ENCODE data around the gene NDRG3. TPM values are rescaled to one million over a fixed set of nuclear protein-coding genes. Genes with fewer than 3 reads are reported as not detected.
"Not testable (repeated sequence)": the region's sequence is repeated elsewhere in the genome, so short reads cannot be mapped to it uniquely, and the experiment has no call there.

Gene NDRG3
- total and polyA plus RNA-seq, 4 donors = 12.2 to 20.8 (median 17.7) TPM

DNA sequence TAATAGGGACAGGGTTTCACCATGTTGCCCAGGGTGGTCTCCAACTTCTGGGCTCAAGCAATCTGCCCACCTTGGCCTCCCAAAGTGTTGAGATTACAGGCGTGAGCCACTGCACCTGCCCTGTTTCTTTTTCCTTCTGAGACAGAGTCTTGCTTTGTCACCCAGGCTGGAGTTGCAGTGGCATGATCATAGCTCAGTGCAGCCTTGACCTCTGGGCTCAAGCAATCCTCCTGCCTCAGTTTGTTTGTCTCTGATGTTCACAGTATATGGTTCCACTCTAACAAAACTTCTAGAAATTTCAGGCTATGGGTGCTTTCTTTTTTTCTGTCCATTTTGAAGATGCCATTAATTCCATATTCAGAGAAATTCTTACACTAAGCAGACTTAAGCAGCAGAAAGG lies 33.1 kb downstream of the NDRG3 start:
- DNase-seq (no peak), ATAC-seq (ENCODE audit: insufficient read depth, low FRiP score) (no peak)
- TF ChIP-seq, protein P1, sequence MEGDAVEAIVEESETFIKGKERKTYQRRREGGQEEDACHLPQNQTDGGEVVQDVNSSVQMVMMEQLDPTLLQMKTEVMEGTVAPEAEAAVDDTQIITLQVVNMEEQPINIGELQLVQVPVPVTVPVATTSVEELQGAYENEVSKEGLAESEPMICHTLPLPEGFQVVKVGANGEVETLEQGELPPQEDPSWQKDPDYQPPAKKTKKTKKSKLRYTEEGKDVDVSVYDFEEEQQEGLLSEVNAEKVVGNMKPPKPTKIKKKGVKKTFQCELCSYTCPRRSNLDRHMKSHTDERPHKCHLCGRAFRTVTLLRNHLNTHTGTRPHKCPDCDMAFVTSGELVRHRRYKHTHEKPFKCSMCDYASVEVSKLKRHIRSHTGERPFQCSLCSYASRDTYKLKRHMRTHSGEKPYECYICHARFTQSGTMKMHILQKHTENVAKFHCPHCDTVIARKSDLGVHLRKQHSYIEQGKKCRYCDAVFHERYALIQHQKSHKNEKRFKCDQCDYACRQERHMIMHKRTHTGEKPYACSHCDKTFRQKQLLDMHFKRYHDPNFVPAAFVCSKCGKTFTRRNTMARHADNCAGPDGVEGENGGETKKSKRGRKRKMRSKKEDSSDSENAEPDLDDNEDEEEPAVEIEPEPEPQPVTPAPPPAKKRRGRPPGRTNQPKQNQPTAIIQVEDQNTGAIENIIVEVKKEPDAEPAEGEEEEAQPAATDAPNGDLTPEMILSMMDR (IDR thresholded peaks at IDR 0.05; ENCODE audit: control extremely low read depth, extremely low read depth) = no peak
- Histone ChIP-seq H3K9me3 (ENCODE audit: control insufficient read depth in 4 of 4, insufficient read depth in 3 of 4, low read length in 3 of 4) (no peaks in the 10 kb centered on the region), H3K27ac (ENCODE audit: low read depth in 1 of 2, low read length in 1 of 2) (no peak overlapping the region), H3K4me3 (no peak overlapping the region), H3K27me3 (ENCODE audit: control insufficient read depth in 3 of 3, insufficient read depth in 3 of 3, low read length in 2 of 3) (no peaks in the 10 kb centered on the region), H3K36me3 (ENCODE audit: control insufficient read depth in 4 of 4, insufficient read depth in 4 of 4, low read length in 4 of 4) (peaks cover 0 to 2% (median 0%) of the 10 kb centered on the region in 4 donors), H3K4me1 (ENCODE audit: control insufficient read depth in 5 of 5, insufficient read depth in 5 of 5, low read length in 5 of 5) (peaks cover 0 to 5% (median 0%) of the 10 kb centered on the region in 5 donors), H3K9ac (ENCODE audit: insufficient read depth in 1 of 2, low read length in 2 of 2) (no peak overlapping the region)
- WGBS, 2 donors = 87 to 95% methylated on average over 1 of the region's 1 CpG

DNA sequence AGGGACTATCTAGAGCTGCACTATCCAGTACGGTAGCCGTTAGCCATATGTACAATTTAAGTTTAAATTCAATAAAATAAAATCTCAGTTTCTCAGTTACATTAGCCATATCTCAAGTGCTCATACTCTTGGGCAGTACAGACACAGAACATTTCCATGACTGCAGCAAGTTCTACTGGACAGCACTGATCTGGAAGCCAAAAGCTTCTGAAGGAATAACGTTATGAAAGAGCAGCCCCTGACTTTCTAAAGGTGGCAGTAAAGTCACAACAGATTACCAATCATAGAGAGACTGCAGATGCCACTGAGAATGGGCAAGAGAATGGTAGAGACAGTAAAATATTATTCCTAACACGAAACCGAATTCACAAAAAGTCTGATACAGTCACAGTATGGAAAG lies 36.8 kb downstream of the NDRG3 start:
- Histone ChIP-seq H3K27ac (ENCODE audit: low read depth in 1 of 2, low read length in 1 of 2) (no peak overlapping the region), H3K4me3 (no peak overlapping the region), H3K4me1 (ENCODE audit: control insufficient read depth in 5 of 5, insufficient read depth in 5 of 5, low read length in 5 of 5) (peaks cover 0 to 5% (median 0%) of the 10 kb centered on the region in 5 donors), H3K9me3 (ENCODE audit: control insufficient read depth in 4 of 4, insufficient read depth in 3 of 4, low read length in 3 of 4) (no peaks in the 10 kb centered on the region), H3K27me3 (ENCODE audit: control insufficient read depth in 3 of 3, insufficient read depth in 3 of 3, low read length in 2 of 3) (no peaks in the 10 kb centered on the region), H3K36me3 (ENCODE audit: control insufficient read depth in 4 of 4, insufficient read depth in 4 of 4, low read length in 4 of 4) (peaks cover 0 to 2% (median 0%) of the 10 kb centered on the region in 4 donors), H3K9ac (ENCODE audit: insufficient read depth in 1 of 2, low read length in 2 of 2) (no peak overlapping the region)
- ATAC-seq (ENCODE audit: insufficient read depth, low FRiP score) (no peak), DNase-seq (no peak)
- WGBS, 2 donors = 87 to 90% methylated on average over 5 of the region's 5 CpGs
- TF ChIP-seq, protein P1 (IDR thresholded peaks at IDR 0.05; ENCODE audit: control extremely low read depth, extremely low read depth) = no peak

DNA sequence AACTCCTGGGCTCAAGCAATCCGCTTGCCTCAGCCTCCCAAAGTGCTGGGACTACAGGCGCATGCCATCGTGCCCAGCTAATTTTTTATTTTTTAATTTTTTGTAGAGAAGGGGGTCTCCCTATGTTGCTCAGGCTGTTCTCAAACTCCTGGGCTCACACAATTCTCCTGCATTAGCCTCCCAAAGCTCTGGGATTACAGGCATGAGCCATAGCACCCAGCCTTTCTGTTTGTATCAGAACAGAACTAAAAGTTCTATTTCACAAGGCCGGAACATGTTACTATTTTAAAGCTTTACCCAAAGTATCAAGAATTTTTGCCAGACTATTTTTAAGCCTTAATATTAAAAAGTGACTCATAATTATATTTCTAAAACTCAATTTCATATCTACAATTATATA lies 42.4 kb downstream of the NDRG3 start:
- 95 to 96% methylated on average over 4 of the region's 4 CpGs for WGBS, 2 donors
- no peak for ATAC-seq (ENCODE audit: insufficient read depth, low FRiP score)
- peaks cover 0 to 2% (median under 1%) of the 10 kb centered on the region in 4 donors for H3K36me3 ChIP-seq (ENCODE audit: control insufficient read depth in 4 of 4, insufficient read depth in 4 of 4, low read length in 4 of 4)
- H3K27me3 ChIP-seq (ENCODE audit: control insufficient read depth in 3 of 3, insufficient read depth in 3 of 3, low read length in 2 of 3) = no peaks in the 10 kb centered on the region
- H3K9ac ChIP-seq (ENCODE audit: insufficient read depth in 1 of 2, low read length in 2 of 2) = no peak overlapping the region
- no peaks in the 10 kb centered on the region for H3K4me1 ChIP-seq (ENCODE audit: control insufficient read depth in 5 of 5, insufficient read depth in 5 of 5, low read length in 5 of 5)
- no peak for DNase-seq
- no peak overlapping the region for H3K27ac ChIP-seq (ENCODE audit: low read depth in 1 of 2, low read length in 1 of 2)
- H3K9me3 ChIP-seq (ENCODE audit: control insufficient read depth in 4 of 4, insufficient read depth in 3 of 4, low read length in 3 of 4) = no peaks in the 10 kb centered on the region
- no peak overlapping the region for H3K4me3 ChIP-seq
- TF ChIP-seq, protein P1 (IDR thresholded peaks at IDR 0.05; ENCODE audit: control extremely low read depth, extremely low read depth) = no peak

DNA sequence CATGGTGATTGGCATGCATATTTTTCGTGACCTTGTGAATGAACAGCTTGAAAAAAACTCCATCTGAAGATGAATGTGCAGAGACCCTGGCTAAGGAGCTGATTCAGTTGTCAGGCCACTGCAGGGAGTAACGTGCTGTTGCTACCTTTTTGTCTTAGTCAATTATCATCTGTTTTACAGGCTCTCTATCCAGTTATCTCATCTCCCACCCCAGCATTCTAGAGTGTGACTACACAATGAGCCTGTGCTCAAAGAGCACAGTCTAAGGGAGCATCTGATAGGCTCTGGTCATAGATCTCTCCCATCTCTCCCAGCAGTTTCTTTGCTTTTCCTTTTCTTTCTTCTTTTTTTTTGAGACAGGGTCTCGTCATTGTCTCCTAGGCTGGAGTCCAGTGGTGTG lies 45.5 kb downstream of the NDRG3 start:
- Histone ChIP-seq H3K9ac (ENCODE audit: insufficient read depth in 1 of 2, low read length in 2 of 2) (no peak overlapping the region), H3K27ac (ENCODE audit: low read depth in 1 of 2, low read length in 1 of 2) (no peak overlapping the region), H3K4me1 (ENCODE audit: control insufficient read depth in 5 of 5, insufficient read depth in 5 of 5, low read length in 5 of 5) (peaks cover 0 to 6% (median 0%) of the 10 kb centered on the region in 5 donors), H3K36me3 (ENCODE audit: control insufficient read depth in 4 of 4, insufficient read depth in 4 of 4, low read length in 4 of 4) (peaks cover 0 to 2% (median under 1%) of the 10 kb centered on the region in 4 donors), H3K9me3 (ENCODE audit: control insufficient read depth in 4 of 4, insufficient read depth in 3 of 4, low read length in 3 of 4) (no peaks in the 10 kb centered on the region), H3K4me3 (no peak overlapping the region), H3K27me3 (ENCODE audit: control insufficient read depth in 3 of 3, insufficient read depth in 3 of 3, low read length in 2 of 3) (no peaks in the 10 kb centered on the region)
- no peak for ATAC-seq (ENCODE audit: insufficient read depth, low FRiP score)
- TF ChIP-seq, protein P1 (IDR thresholded peaks at IDR 0.05; ENCODE audit: control extremely low read depth, extremely low read depth) = no peak
- WGBS, 2 donors = 86 to 90% methylated on average over 3 of the region's 3 CpGs
- DNase-seq = no peak

DNA sequence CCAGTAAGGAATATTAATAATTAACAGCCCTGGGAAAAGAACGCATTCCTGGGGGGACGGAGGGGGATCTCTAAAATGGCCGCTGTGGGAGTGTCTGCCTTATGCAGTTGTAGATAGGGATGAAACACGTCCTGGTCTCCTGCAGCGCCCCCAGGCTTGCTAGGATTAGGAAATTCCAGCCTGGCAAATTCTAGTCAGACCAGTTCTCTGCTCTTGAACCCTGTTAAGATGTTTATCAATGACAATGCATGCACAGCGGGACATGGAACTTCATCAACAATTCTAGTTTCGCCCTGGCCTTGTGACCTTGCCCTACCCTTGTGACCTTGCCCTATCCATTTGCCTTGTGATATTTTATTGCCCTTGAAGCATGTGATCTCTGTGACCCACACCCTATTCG lies 50.4 kb downstream of the NDRG3 start:
- not testable (repeated sequence) for DNase-seq; H3K27ac ChIP-seq (ENCODE audit: low read depth in 1 of 2, low read length in 1 of 2); H3K4me1 ChIP-seq (ENCODE audit: control insufficient read depth in 5 of 5, insufficient read depth in 5 of 5, low read length in 5 of 5); H3K27me3 ChIP-seq (ENCODE audit: control insufficient read depth in 3 of 3, insufficient read depth in 3 of 3, low read length in 2 of 3); H3K36me3 ChIP-seq (ENCODE audit: control insufficient read depth in 4 of 4, insufficient read depth in 4 of 4, low read length in 4 of 4); H3K4me3 ChIP-seq; H3K9ac ChIP-seq (ENCODE audit: insufficient read depth in 1 of 2, low read length in 2 of 2); ATAC-seq (ENCODE audit: insufficient read depth, low FRiP score); H3K9me3 ChIP-seq (ENCODE audit: control insufficient read depth in 4 of 4, insufficient read depth in 3 of 4, low read length in 3 of 4)
- 85 to 95% methylated on average over 8 of the region's 8 CpGs for WGBS, 2 donors

All from lung (tissue), 12 donors.